Measurements from ENCODE around the gene PRODH. TPM values are rescaled to one million over a fixed set of nuclear protein-coding genes. Genes with fewer than 3 reads are reported as not detected.
"Not testable (repeated sequence)": the region's sequence is repeated elsewhere in the genome, so short reads cannot be mapped to it uniquely, and the experiment has no call there.

PRODH gene
- total and polyA plus RNA-seq, 5 donors, result 0.75 to 9.7 (median 3.1) TPM

DNA sequence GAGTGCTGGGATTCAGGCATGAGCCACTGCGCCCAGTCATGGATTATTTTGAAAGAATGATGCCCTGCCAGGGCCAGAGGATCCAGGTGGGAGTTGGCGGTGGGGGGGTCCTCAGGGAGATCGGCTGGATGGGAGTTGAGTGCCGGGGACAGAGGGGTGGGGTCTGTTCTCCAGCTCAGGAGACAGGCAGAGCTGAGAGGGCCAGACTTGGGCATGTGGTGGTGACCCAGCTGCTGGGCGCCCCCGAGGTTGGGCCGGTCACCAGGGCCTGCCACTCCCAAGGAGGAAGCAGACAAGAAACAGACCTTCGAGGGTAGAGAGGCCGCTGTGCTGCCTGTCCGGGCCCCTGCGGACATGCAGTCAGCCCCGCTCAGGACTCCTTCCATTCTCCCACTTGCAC lies 11.8 kb upstream of the PRODH start:
- no peaks in the 10 kb centered on the region for H3K27me3 ChIP-seq (ENCODE audit: control insufficient read depth, insufficient read depth)
- no peaks in the 10 kb centered on the region for H3K9me3 ChIP-seq (ENCODE audit: control insufficient read depth, low read length)
- intact Hi-C loops (cut with DNase I), result no loop called here
- H3K4me1 ChIP-seq (ENCODE audit: control insufficient read depth, insufficient read depth, low read length), result no peaks in the 10 kb centered on the region
- DNase-seq (peak; percentile 1 to 38 (median 21)), ATAC-seq (no peak)
- no peak overlapping the region for H3K4me3 ChIP-seq (ENCODE audit: low read length)
- H3K27ac ChIP-seq (ENCODE audit: low read length), result no peak overlapping the region
- 58% methylated on average over 12 of the region's 12 CpGs for WGBS

DNA sequence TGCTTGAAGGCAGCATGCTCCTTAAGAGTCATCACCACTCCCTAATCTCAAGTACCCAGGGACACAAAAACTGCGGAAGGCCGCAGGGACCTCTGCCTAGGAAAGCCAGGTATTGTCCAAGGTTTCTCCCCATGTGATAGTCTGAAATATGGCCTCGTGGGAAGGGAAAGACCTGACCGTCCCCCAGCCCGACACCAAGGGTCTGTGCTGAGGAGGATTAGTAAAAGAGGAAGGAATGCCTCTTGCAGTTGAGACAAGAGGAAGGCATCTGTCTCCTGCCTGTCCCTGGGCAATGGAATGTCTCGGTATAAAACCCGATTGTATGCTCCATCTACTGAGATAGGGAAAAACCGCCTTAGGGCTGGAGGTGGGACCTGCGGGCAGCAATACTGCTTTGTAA lies 11.0 kb upstream of the PRODH start:
- H3K27ac ChIP-seq (ENCODE audit: low read length); H3K27me3 ChIP-seq (ENCODE audit: control insufficient read depth, insufficient read depth); H3K4me1 ChIP-seq (ENCODE audit: control insufficient read depth, insufficient read depth, low read length); DNase-seq; H3K9me3 ChIP-seq (ENCODE audit: control insufficient read depth, low read length); H3K4me3 ChIP-seq (ENCODE audit: low read length); ATAC-seq; intact Hi-C loops (cut with DNase I): not testable (repeated sequence)
- WGBS, result 67% methylated on average over 3 of the region's 9 CpGs

DNA sequence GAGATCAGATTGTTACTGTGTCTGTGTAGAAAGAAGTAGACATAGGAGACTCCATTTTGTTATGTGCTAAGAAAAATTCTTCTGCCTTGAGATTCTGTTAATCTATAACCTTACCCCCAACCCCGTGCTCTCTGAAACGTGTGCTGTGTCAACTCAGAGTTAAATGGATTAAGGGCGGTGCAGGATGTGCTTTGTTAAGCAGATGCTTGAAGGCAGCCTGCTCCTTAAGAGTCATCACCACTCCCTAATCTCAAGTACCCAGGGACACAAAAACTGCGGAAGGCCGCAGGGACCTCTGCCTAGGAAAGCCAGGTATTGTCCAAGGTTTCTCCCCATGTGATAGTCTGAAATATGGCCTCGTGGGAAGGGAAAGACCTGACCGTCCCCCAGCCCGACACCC lies 2.6 kb upstream of the PRODH start:
- H3K4me3 ChIP-seq (ENCODE audit: low read length); H3K27me3 ChIP-seq (ENCODE audit: control insufficient read depth, insufficient read depth); intact Hi-C loops (cut with DNase I); H3K27ac ChIP-seq (ENCODE audit: low read length); H3K4me1 ChIP-seq (ENCODE audit: control insufficient read depth, insufficient read depth, low read length); DNase-seq; H3K9me3 ChIP-seq (ENCODE audit: control insufficient read depth, low read length); ATAC-seq: not testable (repeated sequence)
- 17% methylated on average over 4 of the region's 8 CpGs for WGBS

DNA sequence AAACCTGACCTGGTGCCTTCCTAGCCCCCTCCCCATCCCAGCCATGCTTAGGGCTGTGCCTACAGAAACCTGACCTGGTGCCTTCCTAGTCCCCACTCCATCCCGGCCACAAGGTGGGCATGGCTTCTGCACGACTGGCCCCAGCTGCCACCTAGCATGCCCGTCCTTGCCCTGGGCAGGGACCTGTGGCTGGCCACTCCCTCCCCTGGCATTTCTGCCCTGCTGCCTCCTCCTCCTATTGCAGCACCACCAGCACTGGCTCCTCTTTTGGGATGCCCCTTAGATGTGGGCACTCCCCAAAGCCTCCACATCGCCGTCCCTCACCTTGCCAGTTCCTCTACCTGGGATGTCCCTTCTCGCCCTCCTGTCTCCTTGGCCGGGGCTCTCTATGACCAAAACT lies 1.4 kb downstream of the PRODH start:
- DNase-seq; H3K27ac ChIP-seq (ENCODE audit: low read length); H3K4me3 ChIP-seq (ENCODE audit: low read length); H3K9me3 ChIP-seq (ENCODE audit: control insufficient read depth, low read length); H3K27me3 ChIP-seq (ENCODE audit: control insufficient read depth, insufficient read depth); H3K4me1 ChIP-seq (ENCODE audit: control insufficient read depth, insufficient read depth, low read length); intact Hi-C loops (cut with DNase I); ATAC-seq: not testable (repeated sequence)
- no CpG with 5 or more reads among the region's 7 CpGs for WGBS

DNA sequence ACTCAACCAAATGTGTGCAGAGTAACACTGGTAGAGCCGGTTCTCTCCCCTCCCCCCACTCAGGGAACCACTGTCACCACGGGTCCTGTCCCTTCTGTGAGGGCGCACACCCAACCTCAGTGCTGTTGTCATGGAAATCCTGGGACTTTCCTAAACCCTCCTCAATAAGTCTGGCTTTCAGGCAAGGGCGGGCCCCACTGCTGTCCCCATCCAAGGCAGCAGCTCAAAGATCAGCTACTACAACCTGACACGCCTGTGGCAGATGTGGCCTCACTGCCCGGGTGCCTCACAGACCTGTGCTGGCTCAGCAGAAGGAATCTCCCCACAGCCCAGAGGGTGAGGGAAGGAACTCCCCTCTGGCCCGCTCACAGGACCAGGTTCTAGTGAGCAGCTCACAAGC lies 2.2 kb downstream of the PRODH start:
- H3K9me3 ChIP-seq (ENCODE audit: control insufficient read depth, low read length), result no peaks in the 10 kb centered on the region
- H3K4me1 ChIP-seq (ENCODE audit: control insufficient read depth, insufficient read depth, low read length), result no peaks in the 10 kb centered on the region
- no peaks in the 10 kb centered on the region for H3K27me3 ChIP-seq (ENCODE audit: control insufficient read depth, insufficient read depth)
- ATAC-seq (no peak), DNase-seq (no peak)
- H3K4me3 ChIP-seq (ENCODE audit: low read length), result no peak overlapping the region
- H3K27ac ChIP-seq (ENCODE audit: low read length), result no peak overlapping the region
- WGBS, result no CpG with 5 or more reads among the region's 7 CpGs
- intact Hi-C loops (cut with DNase I), result no loop called here

DNA sequence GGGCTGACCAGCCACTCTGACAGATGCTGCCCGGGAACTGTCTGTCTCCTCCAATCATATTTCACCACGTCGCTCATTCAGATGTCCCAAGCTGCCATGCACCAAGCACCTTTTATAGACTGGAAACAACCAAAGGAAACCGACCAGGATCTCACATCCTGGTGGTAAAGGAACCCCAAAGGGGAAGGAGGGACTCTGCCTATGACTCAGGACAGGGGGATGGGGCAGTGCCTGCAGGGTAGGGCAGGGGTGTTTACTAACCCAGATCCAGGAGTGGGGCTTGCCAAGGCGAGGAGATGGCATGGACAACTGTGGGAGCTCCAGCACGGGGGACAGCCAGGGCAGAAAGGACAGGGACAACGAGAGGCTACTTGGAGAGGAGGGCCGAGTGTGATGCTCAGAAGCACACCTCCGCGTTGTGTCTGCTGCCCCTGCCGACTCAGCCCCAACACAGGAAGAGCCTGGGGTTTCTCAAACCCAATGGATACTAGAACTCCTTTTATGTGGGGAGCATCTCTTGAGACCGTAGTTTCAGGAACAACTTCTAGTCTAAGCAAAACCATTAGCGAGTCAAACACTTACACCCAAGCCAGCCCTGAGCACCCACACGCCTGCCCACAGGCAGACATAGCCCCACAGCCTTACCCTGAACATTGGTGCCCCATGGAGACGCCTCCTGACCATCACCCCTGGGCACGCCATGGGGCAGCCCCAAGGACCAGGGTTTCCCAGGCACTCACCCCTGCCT lies 4.0 kb downstream of the PRODH start:
- H3K9me3 ChIP-seq (ENCODE audit: control insufficient read depth, low read length), result no peaks in the 10 kb centered on the region
- DNase-seq (no peak), ATAC-seq (no peak)
- H3K27ac ChIP-seq (ENCODE audit: low read length), result no peak overlapping the region
- H3K4me3 ChIP-seq (ENCODE audit: low read length), result no peak overlapping the region
- no peaks in the 10 kb centered on the region for H3K4me1 ChIP-seq (ENCODE audit: control insufficient read depth, insufficient read depth, low read length)
- WGBS, result no CpG with 5 or more reads among the region's 16 CpGs
- intact Hi-C loops (cut with DNase I), result no loop called here
- H3K27me3 ChIP-seq (ENCODE audit: control insufficient read depth, insufficient read depth), result no peaks in the 10 kb centered on the region

DNA sequence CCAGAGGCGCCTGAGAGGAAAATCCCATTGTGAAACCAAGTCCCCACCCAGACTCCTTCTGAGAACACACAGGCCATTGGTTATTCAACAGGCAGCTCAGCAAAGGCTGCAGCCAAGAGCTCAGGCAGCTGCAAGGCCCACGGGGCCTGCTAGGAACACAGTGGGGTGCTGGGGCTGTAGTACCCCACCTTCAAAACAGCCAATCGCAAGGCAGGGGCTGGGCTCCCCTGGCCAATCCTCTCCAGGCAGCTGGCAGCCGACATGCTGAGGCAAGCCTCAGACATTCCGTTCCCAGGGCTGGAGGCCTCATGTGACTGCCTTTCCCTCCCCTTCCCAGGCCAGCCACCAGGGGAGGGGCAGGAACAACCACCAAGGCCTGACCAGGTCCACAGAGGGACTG lies 6.6 kb downstream of the PRODH start:
- DNase-seq, result peak in 1 of 3 donors; percentile 12
- intact Hi-C loops (cut with DNase I), result no loop called here
- Histone ChIP-seq H3K4me3 (ENCODE audit: low read length) (no peak overlapping the region), H3K9me3 (ENCODE audit: control insufficient read depth, low read length) (no peaks in the 10 kb centered on the region), H3K27me3 (ENCODE audit: control insufficient read depth, insufficient read depth) (no peaks in the 10 kb centered on the region), H3K27ac (ENCODE audit: low read length) (peak overlapping the region; percentile 45), H3K4me1 (ENCODE audit: control insufficient read depth, insufficient read depth, low read length) (no peaks in the 10 kb centered on the region)
- 17% methylated on average over 2 of the region's 5 CpGs for WGBS
- peak; percentile 95 to 97 for ATAC-seq

DNA sequence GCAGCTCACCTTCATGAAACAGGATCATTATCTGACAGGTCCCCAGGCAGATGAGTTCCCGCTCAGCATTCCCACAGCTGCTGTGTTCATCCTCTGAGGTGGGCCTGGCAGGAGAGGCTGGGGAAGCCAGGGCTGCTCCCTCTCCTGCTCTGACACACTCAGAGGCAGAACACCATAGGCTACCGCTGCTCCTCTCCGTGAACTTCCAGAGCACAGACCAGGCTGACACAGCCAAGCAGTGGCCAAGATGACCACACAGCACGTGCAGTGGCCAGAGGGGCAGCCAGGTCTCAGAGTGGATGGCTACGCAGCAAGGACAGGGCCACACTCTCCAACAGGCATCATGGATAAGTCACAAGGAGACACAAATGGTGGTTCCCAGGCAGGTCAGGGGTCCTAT lies 8.5 kb downstream of the PRODH start:
- intact Hi-C loops (cut with DNase I), result no loop called here
- H3K4me1 ChIP-seq (ENCODE audit: control insufficient read depth, insufficient read depth, low read length), result no peaks in the 10 kb centered on the region
- no peaks in the 10 kb centered on the region for H3K27me3 ChIP-seq (ENCODE audit: control insufficient read depth, insufficient read depth)
- no peak for ATAC-seq
- no peak overlapping the region for H3K27ac ChIP-seq (ENCODE audit: low read length)
- H3K9me3 ChIP-seq (ENCODE audit: control insufficient read depth, low read length), result no peaks in the 10 kb centered on the region
- no peak overlapping the region for H3K4me3 ChIP-seq (ENCODE audit: low read length)
- no peak for DNase-seq
- whole genome bisulfite sequencing, result no CpG with 5 or more reads among the region's 5 CpGs

DNA sequence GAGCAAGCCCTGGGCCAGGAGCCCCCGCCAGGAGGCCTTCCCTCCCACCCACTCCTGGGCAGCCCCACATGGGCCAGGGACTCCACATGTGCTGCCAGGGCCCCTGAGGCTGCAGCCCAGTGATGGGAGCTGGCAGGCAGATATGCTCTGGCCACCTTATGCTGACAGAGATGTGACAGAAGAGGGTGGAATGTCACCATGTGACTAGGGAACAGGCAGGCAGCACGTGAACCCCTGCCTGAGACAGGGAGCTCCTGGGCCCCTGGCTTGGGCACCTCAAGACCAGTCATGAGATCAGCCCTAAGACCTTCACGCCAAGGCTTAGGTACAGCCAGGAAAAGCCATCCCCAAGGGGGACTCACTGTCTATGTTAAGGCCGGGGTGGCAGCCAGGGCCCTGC lies 9.1 kb downstream of the PRODH start:
- intact Hi-C loops (cut with DNase I), result no loop called here
- no CpG with 5 or more reads among the region's 4 CpGs for WGBS
- Histone ChIP-seq H3K27ac (ENCODE audit: low read length) (no peak overlapping the region), H3K4me3 (ENCODE audit: low read length) (no peak overlapping the region), H3K4me1 (ENCODE audit: control insufficient read depth, insufficient read depth, low read length) (no peaks in the 10 kb centered on the region), H3K27me3 (ENCODE audit: control insufficient read depth, insufficient read depth) (no peaks in the 10 kb centered on the region), H3K9me3 (ENCODE audit: control insufficient read depth, low read length) (no peaks in the 10 kb centered on the region)
- ATAC-seq, result no peak
- DNase-seq, result no peak

DNA sequence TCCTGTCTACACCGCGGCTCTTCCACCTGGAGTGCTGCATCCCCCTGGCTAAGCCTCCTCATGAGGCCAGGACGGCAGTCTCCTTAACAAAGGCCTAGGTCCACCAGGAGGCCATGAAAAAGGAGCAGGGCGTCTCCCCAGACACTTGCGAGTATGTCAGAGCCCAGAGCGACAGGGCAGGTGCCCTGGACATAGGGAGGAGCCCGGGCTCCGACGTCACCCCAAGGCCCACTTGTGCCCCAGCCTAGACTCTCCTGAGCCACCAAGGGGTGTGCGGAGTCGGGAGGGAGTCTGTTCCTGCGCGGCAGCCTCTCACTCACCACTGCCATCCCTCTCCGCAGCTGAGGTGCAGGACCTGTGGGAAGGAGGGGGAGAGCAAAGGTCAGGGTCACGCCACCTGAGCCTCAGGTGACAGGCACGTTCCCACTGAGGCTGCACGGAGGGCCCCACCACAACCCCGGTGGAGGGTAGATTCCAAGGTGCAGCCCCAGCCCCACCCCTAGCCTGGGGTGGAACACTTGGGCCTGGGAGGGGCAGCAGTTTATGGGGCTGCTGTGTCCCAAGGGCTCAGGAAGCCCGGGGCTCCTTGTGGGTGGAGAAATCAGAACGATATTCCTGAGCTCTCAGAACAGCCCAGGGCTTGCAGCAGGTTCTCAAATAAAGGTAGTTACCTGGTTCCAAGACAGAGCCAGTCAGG lies 10.6 kb downstream of the PRODH start:
- Histone ChIP-seq H3K4me3 (ENCODE audit: low read length) (no peak overlapping the region), H3K4me1 (ENCODE audit: control insufficient read depth, insufficient read depth, low read length) (no peaks in the 10 kb centered on the region), H3K9me3 (ENCODE audit: control insufficient read depth, low read length) (no peaks in the 10 kb centered on the region), H3K27ac (ENCODE audit: low read length) (no peak overlapping the region), H3K27me3 (ENCODE audit: control insufficient read depth, insufficient read depth) (no peaks in the 10 kb centered on the region)
- intact Hi-C loops (cut with DNase I), result no loop called here
- ATAC-seq, result no peak
- DNase-seq, result no peak
- WGBS, result no CpG with 5 or more reads among the region's 20 CpGs

DNA sequence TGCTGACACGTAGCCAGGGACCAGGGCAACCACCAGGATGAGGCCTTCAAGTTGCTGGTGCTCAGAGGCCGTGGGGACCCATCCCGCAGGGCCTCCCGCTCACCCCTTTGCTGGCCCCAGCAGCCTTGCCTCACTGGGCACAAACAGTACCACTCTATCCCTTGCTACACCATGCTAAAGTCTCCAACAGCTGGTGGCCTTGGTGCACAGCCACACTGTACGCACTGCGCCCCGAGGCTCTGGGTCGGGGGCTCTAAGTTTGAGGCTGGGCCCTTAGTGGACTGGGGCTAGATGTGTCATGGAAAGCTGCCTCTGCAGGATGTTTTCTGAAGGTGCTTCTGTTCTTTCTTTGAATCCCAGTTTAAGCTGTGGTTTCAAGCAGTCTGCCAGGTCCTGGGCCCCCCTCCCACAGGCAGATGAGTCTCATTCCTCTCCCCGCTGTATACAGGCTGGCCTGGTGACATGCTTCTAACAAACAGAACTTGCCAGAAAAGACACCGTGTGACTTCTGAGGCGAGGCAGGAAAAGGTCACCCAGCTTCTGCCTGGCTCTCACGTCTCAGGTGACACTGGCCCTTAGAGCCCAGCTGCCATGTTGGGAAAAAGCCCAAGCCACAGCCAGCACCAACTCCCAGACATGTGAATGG lies 15.7 kb downstream of the PRODH start:
- H3K4me3 ChIP-seq (ENCODE audit: low read length); ATAC-seq; H3K27ac ChIP-seq (ENCODE audit: low read length); H3K27me3 ChIP-seq (ENCODE audit: control insufficient read depth, insufficient read depth); H3K9me3 ChIP-seq (ENCODE audit: control insufficient read depth, low read length); intact Hi-C loops (cut with DNase I); DNase-seq; H3K4me1 ChIP-seq (ENCODE audit: control insufficient read depth, insufficient read depth, low read length): not testable (repeated sequence)
- WGBS, result no CpG with 5 or more reads among the region's 12 CpGs

All from right cardiac atrium (tissue), 5 donors.